A673 (cell line): ENCODE results near the gene COLEC12.

ENCODE experiments used
- EZH2 ChIP-seq: fragments of 200-600 bp; sonication (generic); IDR thresholded peaks from 2 replicates; pipeline ENCODE4 v1.6.1; 2017; ENCODE audit warnings: borderline replicate concordance, low read depth, mild to moderate bottlenecking, mixed read lengths, antibody characterized with exemption, low read length; ENCODE audit not compliant: poor library complexity, severe bottlenecking
- TF ChIP-seq, protein P1 (sequence below): fragments of 300-800, 200-600 bp; sonication (generic); conservative IDR thresholded peaks from 2 replicates; pipeline ENCODE4 v1.5.1; 2017; ENCODE audit warnings: low read depth, mild to moderate bottlenecking, antibody characterized with exemption, low read length, moderate library complexity, mixed read lengths

GRCh38 chr18:460791-461190 lies 39.7 kb downstream of the COLEC12 start:
- TF ChIP-seq, protein P1, sequence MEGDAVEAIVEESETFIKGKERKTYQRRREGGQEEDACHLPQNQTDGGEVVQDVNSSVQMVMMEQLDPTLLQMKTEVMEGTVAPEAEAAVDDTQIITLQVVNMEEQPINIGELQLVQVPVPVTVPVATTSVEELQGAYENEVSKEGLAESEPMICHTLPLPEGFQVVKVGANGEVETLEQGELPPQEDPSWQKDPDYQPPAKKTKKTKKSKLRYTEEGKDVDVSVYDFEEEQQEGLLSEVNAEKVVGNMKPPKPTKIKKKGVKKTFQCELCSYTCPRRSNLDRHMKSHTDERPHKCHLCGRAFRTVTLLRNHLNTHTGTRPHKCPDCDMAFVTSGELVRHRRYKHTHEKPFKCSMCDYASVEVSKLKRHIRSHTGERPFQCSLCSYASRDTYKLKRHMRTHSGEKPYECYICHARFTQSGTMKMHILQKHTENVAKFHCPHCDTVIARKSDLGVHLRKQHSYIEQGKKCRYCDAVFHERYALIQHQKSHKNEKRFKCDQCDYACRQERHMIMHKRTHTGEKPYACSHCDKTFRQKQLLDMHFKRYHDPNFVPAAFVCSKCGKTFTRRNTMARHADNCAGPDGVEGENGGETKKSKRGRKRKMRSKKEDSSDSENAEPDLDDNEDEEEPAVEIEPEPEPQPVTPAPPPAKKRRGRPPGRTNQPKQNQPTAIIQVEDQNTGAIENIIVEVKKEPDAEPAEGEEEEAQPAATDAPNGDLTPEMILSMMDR = no peak
- TF ChIP-seq EZH2 = no peak
